ENCODE data around the gene PCLO. TPM values are rescaled to one million over a fixed set of nuclear protein-coding genes. Genes with fewer than 3 reads are reported as not detected.

Gene PCLO
- total RNA-seq, 2 donors from 2014 or later = 10.9 to 20.8 TPM

GRCh38 chr7:82865856-82866255, 296.8 kb downstream of the PCLO start:
- Histone ChIP-seq H3K4me3 (no peak overlapping the region), H3K9me3 (no peaks in the 10 kb centered on the region), H3K36me3 (replicated peaks in 1 of 2; ENCODE audit: insufficient read depth in 1 of 2, low read depth in 2 of 2) (no peaks in the 10 kb centered on the region), H3K27me3 (no peaks in the 10 kb centered on the region), H3K27ac (no peak overlapping the region), H3K4me1 (no peaks in the 10 kb centered on the region)
- no peak for ATAC-seq
- no peak for DNase-seq
- 81 to 89% methylated on average over 6 of the region's 6 CpGs for WGBS, 2 donors
- TF ChIP-seq POLR2A (IDR thresholded peaks at IDR 0.05) (no peak), CTCF (IDR thresholded peaks at IDR 0.05) (no peak)
- intact Hi-C loops (cut with DNase I) = no loop called here

- Histone ChIP-seq H3K27ac (no peak overlapping the region), H3K4me3 (no peak overlapping the region), H3K36me3 (replicated peaks in 1 of 2; ENCODE audit: insufficient read depth in 1 of 2, low read depth in 2 of 2) (no peaks in the 10 kb centered on the region), H3K9me3 (no peaks in the 10 kb centered on the region), H3K27me3 (no peaks in the 10 kb centered on the region), H3K4me1 (no peaks in the 10 kb centered on the region)
- no peak for ATAC-seq
- WGBS, 2 donors = 52 to 67% methylated on average over 1 of the region's 1 CpG
- no peak for TF ChIP-seq POLR2A (IDR thresholded peaks at IDR 0.05)
- intact Hi-C loops (cut with DNase I) = no loop called here
- DNase-seq = no peak
Measured at GRCh38 chr7:82859106-82859850, 303.4 kb downstream of the PCLO start.

- no peaks in the 10 kb centered on the region for H3K27me3 ChIP-seq
- ATAC-seq (no peak), DNase-seq (no peak)
- no peaks in the 10 kb centered on the region for H3K4me1 ChIP-seq
- no peak overlapping the region for H3K4me3 ChIP-seq
- no peak overlapping the region for H3K27ac ChIP-seq
- intact Hi-C loops (cut with DNase I) = no loop called here
- no peaks in the 10 kb centered on the region for H3K9me3 ChIP-seq
- TF ChIP-seq POLR2A (IDR thresholded peaks at IDR 0.05) (no peak), CTCF (IDR thresholded peaks at IDR 0.05) (no peak)
- no peaks in the 10 kb centered on the region for H3K36me3 ChIP-seq (replicated peaks in 1 of 2; ENCODE audit: insufficient read depth in 1 of 2, low read depth in 2 of 2)
- 89 to 93% methylated on average over 4 of the region's 4 CpGs for WGBS, 2 donors
Measured at GRCh38 chr7:82851121-82851520, 311.6 kb downstream of the PCLO start.

- ATAC-seq (no peak), DNase-seq (no peak)
- intact Hi-C loops (cut with DNase I) = no loop called here
- H3K27me3 ChIP-seq = no peaks in the 10 kb centered on the region
- H3K9me3 ChIP-seq = no peaks in the 10 kb centered on the region
- H3K36me3 ChIP-seq (replicated peaks in 1 of 2; ENCODE audit: insufficient read depth in 1 of 2, low read depth in 2 of 2) = no peaks in the 10 kb centered on the region
- WGBS, 2 donors = 94 to 98% methylated on average over 1 of the region's 1 CpG
- H3K4me3 ChIP-seq = no peak overlapping the region
- H3K27ac ChIP-seq = no peak overlapping the region
- H3K4me1 ChIP-seq = no peaks in the 10 kb centered on the region
- TF ChIP-seq POLR2A (IDR thresholded peaks at IDR 0.05) (no peak), CTCF (IDR thresholded peaks at IDR 0.05) (no peak)
Measured at GRCh38 chr7:82841828-82842227, 320.9 kb downstream of the PCLO start.

GRCh38 chr7:82840061-82840460, 322.6 kb downstream of the PCLO start:
- Histone ChIP-seq H3K4me3 (no peak overlapping the region), H3K27ac (no peak overlapping the region), H3K36me3 (replicated peaks in 1 of 2; ENCODE audit: insufficient read depth in 1 of 2, low read depth in 2 of 2) (no peaks in the 10 kb centered on the region), H3K9me3 (no peaks in the 10 kb centered on the region), H3K4me1 (no peaks in the 10 kb centered on the region), H3K27me3 (no peaks in the 10 kb centered on the region)
- intact Hi-C loops (cut with DNase I) = no loop called here
- DNase-seq (no peak), ATAC-seq (no peak)
- no peak for TF ChIP-seq CTCF (IDR thresholded peaks at IDR 0.05)
- TF ChIP-seq POLR2A (IDR thresholded peaks at IDR 0.05) = no peak
- WGBS, 2 donors = 56 to 58% methylated on average over 3 of the region's 3 CpGs

All from body of pancreas (tissue), 4 donors.